ENCODE measurements around the gene TNFRSF1A. TPM values are rescaled to one million over a fixed set of nuclear protein-coding genes. Genes with fewer than 3 reads are reported as not detected.

Gene TNFRSF1A
- total and polyA plus RNA-seq, 2 donors from 2014 or later: 99.6 to 186 TPM

GRCh38 chr12:6384499-6385436, 42.9 kb upstream of the TNFRSF1A start:
- Histone ChIP-seq H3K4me3 (ENCODE audit: low read length in 3 of 3) (peak overlapping the region; percentile 52 to 78 (median 69)), H3K36me3 (ENCODE audit: control insufficient read depth in 2 of 3, insufficient read depth in 3 of 3, low read length in 3 of 3) (peaks cover 0 to 21% (median 17%) of the 10 kb centered on the region in 3 donors), H3K27ac (ENCODE audit: low read depth in 2 of 2, low read length in 2 of 2) (peak overlapping the region; percentile 96 to 97), H3K27me3 (ENCODE audit: control insufficient read depth, insufficient read depth, low read length) (no peaks in the 10 kb centered on the region), H3K4me1 (ENCODE audit: control insufficient read depth in 2 of 3, insufficient read depth in 2 of 3, low read depth in 1 of 3, low read length in 3 of 3) (peaks cover 0 to 24% (median 12%) of the 10 kb centered on the region in 3 donors), H3K9me3 (ENCODE audit: control insufficient read depth in 2 of 3, insufficient read depth in 1 of 3, low read length in 3 of 3) (no peaks in the 10 kb centered on the region), H3K9ac (ENCODE audit: low read length in 3 of 3) (peak overlapping the region; percentile 10 to 95 (median 94))
- TF ChIP-seq, protein P1, sequence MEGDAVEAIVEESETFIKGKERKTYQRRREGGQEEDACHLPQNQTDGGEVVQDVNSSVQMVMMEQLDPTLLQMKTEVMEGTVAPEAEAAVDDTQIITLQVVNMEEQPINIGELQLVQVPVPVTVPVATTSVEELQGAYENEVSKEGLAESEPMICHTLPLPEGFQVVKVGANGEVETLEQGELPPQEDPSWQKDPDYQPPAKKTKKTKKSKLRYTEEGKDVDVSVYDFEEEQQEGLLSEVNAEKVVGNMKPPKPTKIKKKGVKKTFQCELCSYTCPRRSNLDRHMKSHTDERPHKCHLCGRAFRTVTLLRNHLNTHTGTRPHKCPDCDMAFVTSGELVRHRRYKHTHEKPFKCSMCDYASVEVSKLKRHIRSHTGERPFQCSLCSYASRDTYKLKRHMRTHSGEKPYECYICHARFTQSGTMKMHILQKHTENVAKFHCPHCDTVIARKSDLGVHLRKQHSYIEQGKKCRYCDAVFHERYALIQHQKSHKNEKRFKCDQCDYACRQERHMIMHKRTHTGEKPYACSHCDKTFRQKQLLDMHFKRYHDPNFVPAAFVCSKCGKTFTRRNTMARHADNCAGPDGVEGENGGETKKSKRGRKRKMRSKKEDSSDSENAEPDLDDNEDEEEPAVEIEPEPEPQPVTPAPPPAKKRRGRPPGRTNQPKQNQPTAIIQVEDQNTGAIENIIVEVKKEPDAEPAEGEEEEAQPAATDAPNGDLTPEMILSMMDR (IDR thresholded peaks at IDR 0.05; ENCODE audit: borderline replicate concordance, extremely low read depth, insufficient read depth): no peak
- no peak for DNase-seq
- no peak for FAIRE-seq
- intact Hi-C loops (cut with DNase I): loop anchor here (5.0 kb wide), 1 partner anchor 57 kb away; no protein-coding TSS in a partner anchor

DNA sequence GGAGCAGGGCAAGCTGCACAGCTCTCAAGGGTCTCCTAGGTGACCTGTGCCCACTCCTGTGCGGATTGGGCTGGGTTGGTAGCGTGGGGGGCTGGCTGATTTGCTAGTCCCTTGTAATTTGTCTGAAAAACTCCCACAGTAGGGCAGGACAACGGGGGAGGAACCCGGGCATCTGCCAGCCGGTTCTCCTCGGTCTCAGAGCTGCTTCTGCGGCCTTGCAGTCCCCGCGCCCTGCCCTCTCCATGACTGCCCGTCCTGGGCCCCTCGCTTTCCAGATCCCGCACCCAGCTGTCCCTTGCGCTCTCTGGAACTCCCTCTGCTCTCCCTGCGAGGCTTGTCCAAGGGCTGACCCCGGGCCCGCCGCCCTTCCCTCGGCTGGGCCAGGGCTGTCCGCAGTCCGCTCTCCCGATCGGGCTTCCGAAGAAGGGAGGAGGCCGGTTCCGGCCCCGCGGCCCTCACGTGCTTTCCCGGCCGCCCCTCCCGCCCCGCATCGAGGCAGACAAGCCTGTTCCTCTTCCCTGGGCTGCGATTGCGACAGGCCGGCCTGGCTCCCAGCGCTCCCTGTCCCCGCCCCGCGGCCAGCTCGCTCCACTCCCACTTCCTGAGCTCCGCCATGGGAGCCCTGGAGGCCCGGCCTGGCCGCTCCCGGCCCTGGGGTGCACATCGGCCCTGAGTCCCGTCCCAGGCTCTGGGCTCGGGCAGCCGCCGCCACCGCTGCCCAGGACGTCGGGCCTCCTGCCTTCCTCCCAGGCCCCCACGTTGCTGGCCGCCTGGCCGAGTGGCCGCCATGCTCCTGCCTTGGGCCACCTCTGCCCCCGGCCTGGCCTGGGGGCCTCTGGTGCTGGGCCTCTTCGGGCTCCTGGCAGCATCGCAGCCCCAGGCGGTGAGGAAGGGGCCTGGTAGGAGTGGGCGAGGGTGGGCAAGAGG, 42.0 kb upstream of the TNFRSF1A start, which contains the start of gene LTBR:
Gene LTBR (plus strand): TSS at position 591 of the 927 bp plus-strand sequence. CDS start 197 bp downstream, at position 788.
- Histone ChIP-seq H3K4me3 (ENCODE audit: low read length in 3 of 3) (peak within 1 kb of the TSS; percentile 52 to 78 (median 69)), H3K9me3 (ENCODE audit: control insufficient read depth in 2 of 3, insufficient read depth in 1 of 3, low read length in 3 of 3) (no peaks in the 10 kb centered on the region), H3K9ac (ENCODE audit: low read length in 3 of 3) (peak within 1 kb of the TSS; percentile 10 to 95 (median 94)), H3K4me1 (ENCODE audit: control insufficient read depth in 2 of 3, insufficient read depth in 2 of 3, low read depth in 1 of 3, low read length in 3 of 3) (peaks cover 0 to 24% (median 12%) of the 10 kb centered on the region in 3 donors), H3K27ac (ENCODE audit: low read depth in 2 of 2, low read length in 2 of 2) (peak within 1 kb of the TSS; percentile 96 to 97), H3K36me3 (ENCODE audit: control insufficient read depth in 2 of 3, insufficient read depth in 3 of 3, low read length in 3 of 3) (peaks cover 0 to 18% (median 16%) of the 10 kb centered on the region in 3 donors), H3K27me3 (ENCODE audit: control insufficient read depth, insufficient read depth, low read length) (no peaks in the 10 kb centered on the region)
- intact Hi-C loops (cut with DNase I): loop anchor here (5.0 kb wide), 1 partner anchor 57 kb away; no protein-coding TSS in a partner anchor
- FAIRE-seq: no peak
- TF ChIP-seq, protein P1 (IDR thresholded peaks at IDR 0.05; ENCODE audit: borderline replicate concordance, extremely low read depth, insufficient read depth): peak; percentile 21
- peak; percentile 87 to 99 (median 91) for DNase-seq

GRCh38 chr12:6382982-6383381, 41.1 kb upstream of the TNFRSF1A start:
- Histone ChIP-seq H3K36me3 (ENCODE audit: control insufficient read depth in 2 of 3, insufficient read depth in 3 of 3, low read length in 3 of 3) (peaks cover 0 to 11% (median 7%) of the 10 kb centered on the region in 3 donors), H3K4me3 (ENCODE audit: low read length in 3 of 3) (peak overlapping the region in 2 of 3 donors; percentile 57 to 69), H3K4me1 (ENCODE audit: control insufficient read depth in 2 of 3, insufficient read depth in 2 of 3, low read depth in 1 of 3, low read length in 3 of 3) (peaks cover 0 to 29% (median 17%) of the 10 kb centered on the region in 3 donors), H3K9me3 (ENCODE audit: control insufficient read depth in 2 of 3, insufficient read depth in 1 of 3, low read length in 3 of 3) (no peaks in the 10 kb centered on the region), H3K9ac (ENCODE audit: low read length in 3 of 3) (peak overlapping the region in 2 of 3 donors; percentile 92 to 94), H3K27ac (ENCODE audit: low read depth in 2 of 2, low read length in 2 of 2) (peak overlapping the region; percentile 96 to 97), H3K27me3 (ENCODE audit: control insufficient read depth, insufficient read depth, low read length) (no peaks in the 10 kb centered on the region)
- TF ChIP-seq, protein P1 (IDR thresholded peaks at IDR 0.05; ENCODE audit: borderline replicate concordance, extremely low read depth, insufficient read depth): no peak
- DNase-seq: no peak
- FAIRE-seq: no peak
- intact Hi-C loops (cut with DNase I): loop anchor here (5.0 kb wide), 1 partner anchor 56 kb away; no protein-coding TSS in a partner anchor

Data from kidney (tissue), 14 donors.